ENCODE results near the gene UTP3.
"Not testable (repeated sequence)": the region's sequence is repeated elsewhere in the genome, so short reads cannot be mapped to it uniquely, and the experiment has no call there.

Gene UTP3

DNA sequence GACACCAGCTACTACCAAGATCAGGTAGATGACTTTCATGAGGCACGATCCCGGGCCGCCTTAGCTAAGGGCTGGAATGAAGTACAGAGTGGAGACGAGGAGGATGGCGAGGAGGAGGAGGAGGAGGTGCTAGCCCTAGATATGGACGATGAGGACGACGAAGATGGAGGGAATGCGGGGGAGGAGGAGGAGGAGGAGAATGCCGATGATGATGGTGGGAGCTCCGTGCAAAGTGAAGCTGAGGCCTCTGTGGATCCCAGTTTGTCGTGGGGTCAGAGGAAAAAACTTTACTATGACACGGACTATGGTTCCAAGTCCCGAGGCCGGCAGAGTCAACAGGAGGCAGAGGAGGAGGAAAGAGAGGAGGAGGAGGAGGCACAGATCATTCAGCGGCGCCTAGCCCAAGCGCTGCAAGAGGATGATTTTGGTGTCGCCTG lies 481 bp downstream of the UTP3 start:
- no peak for DNase-seq (ENCODE audit: low spot score)

DNA sequence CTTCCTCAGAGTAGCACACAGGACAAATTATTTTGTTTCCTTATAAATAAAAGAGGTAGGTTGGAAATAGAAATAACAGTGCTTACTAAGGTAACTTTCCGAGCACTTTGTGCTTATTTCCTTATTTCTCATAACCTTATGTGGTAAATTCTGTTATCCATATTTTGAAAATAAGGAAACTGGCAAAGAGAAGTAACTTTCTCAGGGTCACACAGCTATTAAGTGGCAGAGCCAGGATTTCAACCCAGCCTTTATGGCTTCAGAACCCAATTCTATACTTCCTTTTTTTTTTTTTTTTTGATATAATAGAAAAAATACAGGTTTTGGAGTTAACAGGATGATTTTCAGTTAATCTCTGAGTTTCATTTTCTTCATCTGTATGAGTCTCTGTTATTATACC lies 3.3 kb downstream of the UTP3 start:
- DNase-seq (ENCODE audit: low spot score), result no peak

- DNase-seq (ENCODE audit: low spot score), result not testable (repeated sequence)
Observed at GRCh38 chr4:70694633-70695032, 6.3 kb downstream of the UTP3 start.

- not testable (repeated sequence) for DNase-seq (ENCODE audit: low spot score)
Observed at GRCh38 chr4:70698435-70698834, 10.1 kb downstream of the UTP3 start.

GRCh38 chr4:70700712-70701111 lies 12.4 kb downstream of the UTP3 start:
- DNase-seq (ENCODE audit: low spot score), result no peak

GRCh38 chr4:70701271-70701670 lies 12.9 kb downstream of the UTP3 start:
- no peak for DNase-seq (ENCODE audit: low spot score)

- not testable (repeated sequence) for DNase-seq (ENCODE audit: low spot score)
Observed at GRCh38 chr4:70702592-70702991, 14.3 kb downstream of the UTP3 start.

- DNase-seq (ENCODE audit: low spot score), result peak; percentile 28
Observed at GRCh38 chr4:70703619-70704214, 15.4 kb downstream of the UTP3 start.

DNA sequence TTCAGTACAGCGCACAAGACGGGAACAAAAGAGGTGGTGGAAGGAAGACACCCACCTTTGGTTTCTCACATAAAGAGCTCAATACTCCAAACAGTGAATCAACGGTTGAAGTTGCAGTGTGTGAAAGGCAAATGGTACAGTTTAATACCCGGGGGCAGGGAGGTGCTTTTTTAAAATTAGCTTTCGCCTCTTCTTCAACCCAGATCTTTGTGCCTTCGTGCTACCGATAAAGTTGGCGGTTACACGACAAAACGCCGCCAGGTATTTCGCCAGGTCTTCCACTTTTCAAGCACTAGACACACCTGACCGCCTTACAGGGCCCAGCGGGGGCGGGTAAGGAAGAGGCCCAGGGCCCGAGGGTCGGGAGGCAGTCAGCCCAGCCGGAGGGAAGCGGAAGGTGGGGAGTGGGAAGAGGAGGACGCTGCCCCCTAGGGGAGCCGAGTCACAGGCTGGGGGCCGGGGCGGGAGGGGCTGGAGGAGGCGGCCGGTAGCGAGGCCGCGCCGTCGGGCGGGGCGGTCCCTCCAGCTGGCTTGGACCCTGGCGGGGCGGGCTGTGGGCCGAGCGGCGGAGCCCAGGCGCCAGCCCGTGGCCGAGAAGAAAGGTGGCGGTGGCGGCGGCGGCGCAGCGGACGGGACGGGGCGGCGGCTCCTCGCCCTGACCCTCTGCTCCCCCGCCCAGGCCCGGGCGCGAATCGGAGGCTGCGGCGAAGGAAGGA lies 16.0 kb downstream of the UTP3 start:
- peak; percentile 65 for DNase-seq (ENCODE audit: low spot score)

- DNase-seq (ENCODE audit: low spot score), result no peak
Observed at GRCh38 chr4:70704931-70705182, 16.5 kb downstream of the UTP3 start.

GRCh38 chr4:70705183-70706043 lies 17.1 kb downstream of the UTP3 start:
- peak; percentile 67 for DNase-seq (ENCODE audit: low spot score)

- no peak for DNase-seq (ENCODE audit: low spot score)
Observed at GRCh38 chr4:70706044-70706461, 17.7 kb downstream of the UTP3 start.

DNA sequence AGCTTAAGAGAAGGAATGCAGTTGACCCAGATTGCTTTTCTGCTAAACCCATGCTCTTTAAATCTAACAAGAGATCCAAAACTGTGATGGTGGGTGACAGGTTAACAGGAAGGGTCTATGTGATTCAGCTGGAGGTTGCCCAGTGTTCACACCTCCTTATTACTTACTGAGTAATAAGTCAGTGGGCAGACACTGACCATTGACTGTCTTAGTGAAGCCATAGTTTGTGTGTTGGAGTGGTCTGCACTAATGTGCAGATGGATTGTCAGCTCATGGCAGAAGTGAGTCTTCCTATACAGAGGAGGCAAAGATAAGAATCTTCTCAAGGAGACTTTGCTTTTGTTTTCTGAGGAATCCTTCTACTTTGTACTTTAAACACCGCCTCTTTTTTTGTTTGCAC lies 18.2 kb downstream of the UTP3 start:
- no peak for DNase-seq (ENCODE audit: low spot score)

GRCh38 chr4:70709611-70710205 lies 21.4 kb downstream of the UTP3 start:
- no peak for DNase-seq (ENCODE audit: low spot score)

- DNase-seq (ENCODE audit: low spot score), result no peak
Observed at GRCh38 chr4:70711599-70711998, 23.3 kb downstream of the UTP3 start.

- no peak for DNase-seq (ENCODE audit: low spot score)
Observed at GRCh38 chr4:70712150-70712549, 23.8 kb downstream of the UTP3 start.

DNA sequence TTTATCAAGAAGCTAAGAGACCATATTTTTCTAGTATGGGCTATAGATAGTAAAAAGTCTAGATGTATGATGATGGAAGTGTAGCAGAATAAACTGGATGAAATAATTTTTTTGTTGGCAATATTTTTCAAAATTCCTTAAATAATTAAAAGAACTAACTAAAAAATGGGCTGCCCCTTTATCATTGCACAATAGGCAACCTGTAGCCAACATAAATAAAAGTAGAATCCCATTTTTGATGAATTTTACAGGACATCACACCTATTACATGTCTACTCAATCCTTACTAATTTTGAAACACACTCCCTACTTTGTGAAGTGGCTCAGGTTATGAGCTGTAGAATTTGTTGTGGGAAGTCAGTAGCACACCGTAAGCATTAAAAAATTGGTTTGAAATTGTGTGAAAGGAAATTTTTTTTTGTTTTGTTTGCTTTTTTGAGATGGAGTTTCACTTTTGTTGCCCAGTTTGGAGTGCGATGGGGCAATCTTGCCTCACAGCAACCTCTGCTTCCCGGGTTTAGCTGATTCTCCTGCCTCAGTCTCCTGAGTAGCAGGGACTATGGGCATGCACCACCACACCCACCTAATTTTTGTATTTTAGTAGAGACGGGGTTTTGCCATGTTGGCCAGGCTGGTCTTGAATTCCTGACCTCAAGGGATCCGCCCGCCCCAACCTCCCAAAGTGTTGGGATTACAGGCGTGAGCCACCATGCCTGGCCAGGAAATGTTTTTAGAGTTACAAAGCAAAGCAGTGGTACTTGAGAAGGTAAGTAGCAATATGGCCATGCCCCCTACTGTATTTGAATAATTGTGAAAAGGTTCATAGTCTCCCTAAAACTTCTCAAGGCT lies 24.5 kb downstream of the UTP3 start:
- no peak for DNase-seq (ENCODE audit: low spot score)

GRCh38 chr4:70713453-70714078 lies 25.2 kb downstream of the UTP3 start:
- DNase-seq (ENCODE audit: low spot score), result no peak

- no peak for DNase-seq (ENCODE audit: low spot score)
Observed at GRCh38 chr4:70714079-70714887, 26.0 kb downstream of the UTP3 start.

DNA sequence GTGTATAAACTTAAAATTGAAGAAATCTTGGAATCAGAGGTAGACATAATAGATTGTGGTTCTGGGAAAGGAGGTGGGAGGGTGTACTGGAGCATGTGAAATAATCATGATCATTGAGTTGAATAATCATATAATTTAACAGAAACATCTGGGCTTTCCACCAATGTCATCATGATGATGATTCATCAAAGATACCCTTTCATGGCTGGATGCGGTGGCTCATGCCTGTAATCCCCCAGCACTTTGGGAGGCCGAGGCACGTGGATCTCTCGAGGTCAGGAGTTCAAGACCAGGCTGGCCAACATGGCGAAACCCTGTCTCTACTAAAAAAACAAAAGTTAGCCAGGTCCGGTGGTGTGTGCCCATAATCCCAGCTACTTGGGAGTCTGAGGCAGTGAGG lies 26.8 kb downstream of the UTP3 start:
- no peak for DNase-seq (ENCODE audit: low spot score)

Data from SW480 (cell line).